Panc1 (cell line): Measurements from ENCODE around the gene PXK. TPM values are rescaled to one million over a fixed set of nuclear protein-coding genes. Genes with fewer than 3 reads are reported as not detected.

Source experiments
- ATAC-seq: fragments of 200-7000 bp; cut with Tn5 transposase; 2 replicates; pipeline ENCODE4 v1.9.1; 2020; ENCODE audit warnings: mild to moderate bottlenecking, moderate library complexity
- BruUV-seq: library from RNA; stranded (reverse); fragments of 400-500 nt; replicated peaks from 2 replicates; lab custom pipeline; 2021; lab: Mats Ljungman, UMichigan
- CTCF ChIA-PET: fragments of 300-600 bp; sonication (Branson Sonifier 250); formaldehyde crosslinking; loops from one replicate; lab custom pipeline; 2022; ENCODE audit warnings: antibody characterized with exemption; lab: Charles Lee
- POLR2A ChIA-PET: fragments of 300-600 bp; sonication (Branson Sonifier 250); formaldehyde crosslinking; loops from one replicate; lab custom pipeline; 2022; ENCODE audit warnings: antibody characterized with exemption; lab: Charles Lee
- DNase-seq: peaks from one replicate; pipeline ENCODE4 v3.0.0-alpha.2; 2010; ENCODE audit warnings: low read depth, low spot score
- H3K27ac ChIP-seq: 2 replicates; pipeline ENCODE4 v1.5.1; 2011; ENCODE audit warnings: mild to moderate bottlenecking, low read length, inconsistent platforms
- H3K27me3 ChIP-seq: fragments of 200-500 bp; sonication (Bioruptor generic); 2 replicates; pipeline ENCODE4 v1.6.0; 2014; ENCODE audit warnings: low read length, inconsistent platforms; ENCODE audit not compliant: control insufficient read depth, insufficient read depth
- H3K36me3 ChIP-seq: fragments of 200-500 bp; sonication (Bioruptor generic); 2 replicates; pipeline ENCODE4 v1.5.1; 2014; ENCODE audit warnings: inconsistent platforms, mild to moderate bottlenecking, low read length, moderate library complexity; ENCODE audit not compliant: control insufficient read depth, insufficient read depth
- H3K4me1 ChIP-seq: 2 replicates; pipeline ENCODE4 v1.5.1; 2011; ENCODE audit warnings: inconsistent platforms, mild to moderate bottlenecking, low read length, moderate library complexity; ENCODE audit not compliant: control insufficient read depth, insufficient read depth
- H3K4me3 ChIP-seq, 2 experiments: 2 replicates each; pipeline ENCODE4 v1.5.1; 2011 to 2012; ENCODE audit warnings: low read depth in 2 of 2, low read length in 2 of 2, mild to moderate bottlenecking in 2 of 2, inconsistent platforms in 1 of 2, moderate library complexity in 1 of 2
- H3K9me3 ChIP-seq: fragments of 200-500 bp; sonication (Bioruptor generic); 2 replicates; pipeline ENCODE4 v1.5.1; 2014; ENCODE audit warnings: low read depth, mild to moderate bottlenecking, inconsistent platforms, low read length, moderate library complexity; ENCODE audit not compliant: control insufficient read depth, insufficient read depth
- CTCF ChIP-seq: fragments of 450-650 bp; IDR thresholded peaks from 2 replicates; pipeline ENCODE4 v1.5.1; 2017; ENCODE audit warnings: mild to moderate bottlenecking
- POLR2AphosphoS5 ChIP-seq: IDR thresholded peaks from 2 replicates; pipeline ENCODE4 v1.6.1; 2012; ENCODE audit warnings: mild to moderate bottlenecking, low read depth, low read length, moderate library complexity
- REST ChIP-seq, 2 experiments: IDR thresholded peaks; 2 replicates each; pipeline ENCODE4 v1.6.1; 2011 to 2012; ENCODE audit warnings: low read depth in 2 of 2, control low read depth in 1 of 2, low read length in 1 of 2, mild to moderate bottlenecking in 1 of 2, moderate library complexity in 1 of 2; ENCODE audit not compliant: insufficient read depth in 1 of 2
- SIN3A ChIP-seq: IDR thresholded peaks from 2 replicates; pipeline ENCODE4 v1.6.1; 2012; ENCODE audit warnings: low read depth, mild to moderate bottlenecking, low read length, moderate library complexity, borderline replicate concordance; ENCODE audit not compliant: insufficient read depth
- TCF7L2 ChIP-seq: IDR thresholded peaks from 2 replicates; pipeline ENCODE4 v1.6.1; 2011; ENCODE audit warnings: mild to moderate bottlenecking, low read depth, low read length, inconsistent platforms
- in situ Hi-C: cut with HindIII; loops from 2 replicates; pipeline ENCODE4 v1.10.0; 2016; ENCODE audit warnings: low sequenced_read_pairs, low pct_unique_long_range_greater_than_20kb
- intact Hi-C: fragments of 100-400 bp; cut with micrococcal nuclease; formaldehyde crosslinking; loops from one replicate; pipeline ENCODE4 v1.10.0; 2022; ENCODE audit not compliant: unreplicated experiment
- total RNA-seq: library from RNA; stranded (reverse); gene quantifications from one replicate; pipeline ENCODE4 v1.2.1, GENCODE V29; 2021; ENCODE audit not compliant: unreplicated experiment

PXK gene
- total RNA-seq, 1 experiment from 2014 or later, result 14.2 TPM

GRCh38 chr3:58394339-58394738 is 61.6 kb downstream of the PXK start:
- Histone ChIP-seq H3K9me3 (no peaks in the 10 kb centered on the region), H3K4me3 (no peak overlapping the region), H3K36me3 (no peaks in the 10 kb centered on the region; the same call in 1 of the 2 replicates), H3K27me3 (no peaks in the 10 kb centered on the region), H3K4me1 (no peaks in the 10 kb centered on the region), H3K27ac (no peak overlapping the region)
- CTCF ChIA-PET, result no interaction called here
- BruUV-seq, result no TSS peak
- intact Hi-C loops (no loop called here), in situ Hi-C loops (no loop called here)
- TF ChIP-seq POLR2AphosphoS5 (no peak), TCF7L2 (no peak), CTCF (no peak), REST (IDR thresholded peaks at IDR 0.05; ENCODE audit: insufficient read depth in 1 of 2, low read depth in 2 of 2, low read length in 1 of 2) (no peak), SIN3A (no peak)
- DNase-seq (no peak), ATAC-seq (no peak)
- POLR2A ChIA-PET, result no interaction called here

- H3K4me3 ChIP-seq, result no peak overlapping the region
- BruUV-seq, result no TSS peak
- no peak for TF ChIP-seq REST (IDR thresholded peaks at IDR 0.05; ENCODE audit: insufficient read depth in 1 of 2, low read depth in 2 of 2, low read length in 1 of 2)
- TF ChIP-seq TCF7L2, result no peak
- TF ChIP-seq POLR2AphosphoS5, result no peak
- TF ChIP-seq SIN3A, result no peak
- TF ChIP-seq CTCF, result no peak
- ChIA-PET CTCF (no interaction called here), POLR2A (no interaction called here)
- no peaks in the 10 kb centered on the region; the same call in 1 of the 2 replicates for H3K36me3 ChIP-seq
- intact Hi-C loops, result no loop called here
- H3K27ac ChIP-seq, result no peak overlapping the region
- H3K4me1 ChIP-seq, result no peaks in the 10 kb centered on the region
- DNase-seq (no peak), ATAC-seq (no peak)
- no peaks in the 10 kb centered on the region for H3K27me3 ChIP-seq
- H3K9me3 ChIP-seq, result no peaks in the 10 kb centered on the region
- in situ Hi-C loops, result no loop called here
Measured at GRCh38 chr3:58398669-58399333, 66.1 kb downstream of the PXK start.
